SU-DHL-6 (cell line): ENCODE results near the gene ARL15.

Source experiments
- H2AFZ ChIP-seq: fragments of 200-600 bp; sonication (generic); 2 replicates; pipeline ENCODE4 v1.6.1; 2014; ENCODE audit warnings: low read depth, mild to moderate bottlenecking, moderate library complexity, mixed read lengths, antibody characterized with exemption, low read length; ENCODE audit not compliant: severe bottlenecking
- H3F3A ChIP-seq: fragments of 200-600 bp; shearing (Covaris generic); 2 replicates; pipeline ENCODE4 v1.6.0; 2016; ENCODE audit warnings: antibody characterized with exemption, mild to moderate bottlenecking; ENCODE audit not compliant: insufficient read depth
- H3K27ac ChIP-seq: fragments of 200-600 bp; sonication (generic); 2 replicates; pipeline ENCODE4 v1.5.1; 2016; ENCODE audit warnings: low read depth, mild to moderate bottlenecking, low read length, moderate library complexity, mixed read lengths
- H3K27me3 ChIP-seq: fragments of 200-600 bp; sonication (generic), shearing (Covaris generic); 2 replicates; pipeline ENCODE4 v1.6.0; 2014; ENCODE audit warnings: mild to moderate bottlenecking, low read length
- H3K36me3 ChIP-seq: fragments of 200-600 bp; sonication (generic); 2 replicates; pipeline ENCODE4 v1.6.1; 2014; ENCODE audit warnings: mild to moderate bottlenecking, low read length, mixed read lengths
- H3K4me2 ChIP-seq: fragments of 300-600, 200-600 bp; shearing (Covaris generic), sonication (generic); 2 replicates; pipeline ENCODE4 v1.6.0; 2014; ENCODE audit warnings: low read length, low read depth, mild to moderate bottlenecking; ENCODE audit not compliant: poor library complexity, severe bottlenecking
- H3K4me3 ChIP-seq: fragments of 200-600 bp; sonication (generic); 2 replicates; pipeline ENCODE4 v1.5.1; 2014; ENCODE audit warnings: antibody characterized with exemption, low read length, mild to moderate bottlenecking, mixed read lengths; ENCODE audit not compliant: insufficient read depth, poor library complexity, severe bottlenecking
- H3K79me2 ChIP-seq: fragments of 200-600 bp; sonication (generic); 2 replicates; pipeline ENCODE4 v1.6.1; 2014; ENCODE audit warnings: mild to moderate bottlenecking, low read length, moderate library complexity; ENCODE audit not compliant: insufficient read depth
- H3K9ac ChIP-seq: fragments of 200-600 bp; sonication (generic); 2 replicates; pipeline ENCODE4 v1.7.0; 2014; ENCODE audit warnings: mild to moderate bottlenecking, low read length
- H3K9me2 ChIP-seq: fragments of 200-600 bp; sonication (generic); replicated peaks from 2 replicates; pipeline ENCODE4 v1.6.1; 2014; ENCODE audit warnings: low read length; ENCODE audit not compliant: insufficient read depth
- H3K9me3 ChIP-seq: fragments of 200-600 bp; sonication (generic); 2 replicates; pipeline ENCODE4 v1.6.1; 2014; ENCODE audit warnings: low read length, mixed read lengths; ENCODE audit not compliant: insufficient read depth
- H4K20me1 ChIP-seq: fragments of 200-600 bp; sonication (generic); 2 replicates; pipeline ENCODE4 v1.6.1; 2014; ENCODE audit warnings: low read depth, mild to moderate bottlenecking, antibody characterized with exemption, low read length, moderate library complexity, mixed read lengths
- EZH2phosphoT487 ChIP-seq: fragments of 200-600 bp; sonication (generic), shearing (Covaris generic); conservative IDR thresholded peaks from 2 replicates; pipeline ENCODE4 v1.6.1; 2018; ENCODE audit warnings: mild to moderate bottlenecking, antibody characterized with exemption, low read length, moderate library complexity, mixed read lengths
- TF ChIP-seq, protein P1 (sequence below): fragments of 200-600 bp; sonication (generic); IDR thresholded peaks from one replicate; pipeline ENCODE4 v1.5.1; 2017; ENCODE audit warnings: antibody characterized with exemption, mild to moderate bottlenecking, low read length, moderate library complexity; ENCODE audit not compliant: insufficient read depth, poor library complexity, severe bottlenecking

Gene ARL15

DNA sequence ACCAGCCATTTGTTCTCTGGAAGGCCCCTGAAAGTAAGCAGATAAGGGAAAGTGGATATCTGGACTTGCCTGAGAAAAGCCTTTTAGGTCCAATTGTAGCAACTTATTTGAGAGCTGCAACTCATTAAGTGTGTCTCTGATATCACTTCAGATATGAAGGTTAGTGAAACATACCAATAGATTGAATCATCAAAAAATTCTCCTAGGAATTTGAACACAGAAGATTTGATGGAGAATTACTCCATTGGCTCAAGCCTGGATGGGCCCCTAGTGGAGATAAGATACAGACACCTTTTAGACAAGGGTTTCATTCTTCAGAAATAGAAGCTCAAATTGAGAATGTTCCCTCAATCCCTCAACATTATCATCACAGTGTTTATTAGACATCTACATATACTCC, 393.3 kb downstream of the ARL15 start:
- Histone ChIP-seq H3K27ac (no peak overlapping the region), H3F3A (no peaks in the 10 kb centered on the region), H3K79me2 (no peaks in the 10 kb centered on the region), H2AFZ (no peak overlapping the region), H3K9me2 (no peaks in the 10 kb centered on the region), H3K27me3 (no peaks in the 10 kb centered on the region), H3K36me3 (no peaks in the 10 kb centered on the region), H3K9me3 (no peaks in the 10 kb centered on the region), H3K4me3 (no peak overlapping the region), H3K4me2 (no peak overlapping the region), H4K20me1 (no peaks in the 10 kb centered on the region), H3K9ac (no peak overlapping the region)
- TF ChIP-seq, protein P1, sequence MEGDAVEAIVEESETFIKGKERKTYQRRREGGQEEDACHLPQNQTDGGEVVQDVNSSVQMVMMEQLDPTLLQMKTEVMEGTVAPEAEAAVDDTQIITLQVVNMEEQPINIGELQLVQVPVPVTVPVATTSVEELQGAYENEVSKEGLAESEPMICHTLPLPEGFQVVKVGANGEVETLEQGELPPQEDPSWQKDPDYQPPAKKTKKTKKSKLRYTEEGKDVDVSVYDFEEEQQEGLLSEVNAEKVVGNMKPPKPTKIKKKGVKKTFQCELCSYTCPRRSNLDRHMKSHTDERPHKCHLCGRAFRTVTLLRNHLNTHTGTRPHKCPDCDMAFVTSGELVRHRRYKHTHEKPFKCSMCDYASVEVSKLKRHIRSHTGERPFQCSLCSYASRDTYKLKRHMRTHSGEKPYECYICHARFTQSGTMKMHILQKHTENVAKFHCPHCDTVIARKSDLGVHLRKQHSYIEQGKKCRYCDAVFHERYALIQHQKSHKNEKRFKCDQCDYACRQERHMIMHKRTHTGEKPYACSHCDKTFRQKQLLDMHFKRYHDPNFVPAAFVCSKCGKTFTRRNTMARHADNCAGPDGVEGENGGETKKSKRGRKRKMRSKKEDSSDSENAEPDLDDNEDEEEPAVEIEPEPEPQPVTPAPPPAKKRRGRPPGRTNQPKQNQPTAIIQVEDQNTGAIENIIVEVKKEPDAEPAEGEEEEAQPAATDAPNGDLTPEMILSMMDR, result no peak
- no peak for TF ChIP-seq EZH2phosphoT487

DNA sequence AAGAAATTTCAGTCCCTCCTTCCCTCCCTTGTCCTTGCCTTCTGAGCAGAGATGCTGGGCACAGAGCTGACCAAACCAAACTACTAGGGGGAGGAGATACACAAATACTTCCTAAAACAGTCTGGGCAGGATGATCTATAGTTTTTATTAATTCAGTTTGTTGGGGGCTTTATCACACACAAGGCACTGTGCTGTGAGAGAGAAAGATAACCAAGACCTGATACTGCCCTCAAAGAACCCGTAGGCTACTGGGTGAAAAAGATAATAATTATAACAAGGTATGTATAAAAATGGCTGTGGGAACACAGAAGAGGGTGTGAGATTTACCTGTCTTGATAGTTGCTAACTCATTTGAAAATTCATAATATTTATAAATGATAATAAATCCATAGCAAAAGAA, 395.3 kb downstream of the ARL15 start:
- Histone ChIP-seq H3K4me3 (no peak overlapping the region), H3K9me3 (no peaks in the 10 kb centered on the region)
- no peak for TF ChIP-seq EZH2phosphoT487
- TF ChIP-seq, protein P1, result no peak

DNA sequence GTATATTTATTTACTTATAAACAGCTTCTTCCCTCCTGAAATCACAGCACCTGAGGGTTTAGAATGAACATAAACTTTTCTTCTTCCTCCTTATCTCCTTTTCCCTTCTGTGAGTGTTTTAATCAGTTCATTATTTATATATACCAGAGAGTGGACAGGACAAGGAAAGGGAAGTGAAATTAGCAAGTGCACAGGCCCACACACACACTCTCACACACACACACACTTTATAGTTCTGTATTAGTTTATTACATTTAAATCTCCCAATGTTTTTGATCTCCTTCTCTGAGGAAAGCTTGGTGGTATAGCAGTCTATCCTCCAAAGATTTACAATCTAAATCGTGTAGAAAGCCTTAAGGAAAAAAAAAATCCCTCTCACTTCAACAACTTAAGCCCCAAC, 396.4 kb downstream of the ARL15 start:
- H3K4me3 ChIP-seq, result no peak overlapping the region
- H4K20me1 ChIP-seq, result no peaks in the 10 kb centered on the region
- H3F3A ChIP-seq, result no peaks in the 10 kb centered on the region
- H3K9me3 ChIP-seq, result no peaks in the 10 kb centered on the region
- no peaks in the 10 kb centered on the region for H3K79me2 ChIP-seq
- H3K9ac ChIP-seq, result no peak overlapping the region
- H3K4me2 ChIP-seq, result no peak overlapping the region
- H3K36me3 ChIP-seq, result no peaks in the 10 kb centered on the region
- no peak overlapping the region for H2AFZ ChIP-seq
- TF ChIP-seq, protein P1, result no peak
- TF ChIP-seq EZH2phosphoT487, result no peak
- no peak overlapping the region for H3K27ac ChIP-seq
- no peaks in the 10 kb centered on the region for H3K27me3 ChIP-seq
- H3K9me2 ChIP-seq, result no peaks in the 10 kb centered on the region

More for the DNA sequence above, 395.3 kb downstream of the ARL15 start:
- Histone ChIP-seq H3K27ac (no peak overlapping the region), H3K9me2 (no peaks in the 10 kb centered on the region), H3F3A (no peaks in the 10 kb centered on the region), H3K9ac (no peak overlapping the region), H3K79me2 (no peaks in the 10 kb centered on the region), H3K27me3 (no peaks in the 10 kb centered on the region), H3K36me3 (no peaks in the 10 kb centered on the region), H2AFZ (no peak overlapping the region), H4K20me1 (no peaks in the 10 kb centered on the region), H3K4me2 (no peak overlapping the region)

DNA sequence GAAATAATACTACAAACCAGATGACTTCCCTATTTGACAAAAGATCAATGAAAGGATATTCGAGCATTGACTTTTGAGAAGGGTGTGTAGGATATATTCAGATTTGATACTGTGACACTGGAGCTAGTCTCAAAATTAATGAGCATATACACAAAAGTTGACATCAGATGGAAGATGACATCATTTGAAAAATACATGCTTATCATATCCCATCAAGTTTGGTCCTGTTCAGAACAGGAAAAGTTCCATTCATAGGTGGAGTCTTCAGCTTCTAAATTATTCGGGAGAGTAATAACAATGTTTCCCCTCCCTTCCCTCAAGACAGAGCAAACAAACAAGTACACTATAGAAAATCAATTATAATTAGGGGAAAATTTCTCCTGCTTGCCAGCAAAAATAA, 401.6 kb downstream of the ARL15 start:
- no peak overlapping the region for H3K4me3 ChIP-seq
- no peaks in the 10 kb centered on the region for H4K20me1 ChIP-seq
- no peaks in the 10 kb centered on the region for H3K9me3 ChIP-seq
- H3K36me3 ChIP-seq, result no peaks in the 10 kb centered on the region
- H3F3A ChIP-seq, result no peaks in the 10 kb centered on the region
- H3K27ac ChIP-seq, result no peak overlapping the region
- TF ChIP-seq, protein P1, result no peak
- no peak for TF ChIP-seq EZH2phosphoT487
- no peaks in the 10 kb centered on the region for H3K79me2 ChIP-seq
- no peak overlapping the region for H2AFZ ChIP-seq
- H3K9ac ChIP-seq, result no peak overlapping the region
- H3K9me2 ChIP-seq, result no peaks in the 10 kb centered on the region
- H3K27me3 ChIP-seq, result no peaks in the 10 kb centered on the region
- H3K4me2 ChIP-seq, result no peak overlapping the region
